K562 (cell line): ENCODE data around the gene SEC14L3. TPM values are rescaled to one million over a fixed set of nuclear protein-coding genes. Genes with fewer than 3 reads are reported as not detected.

Source experiments
- ARID1B ChIP-seq: fragments of 450-650 bp; IDR thresholded peaks from 2 replicates; pipeline ENCODE4 v1.6.1; 2016; ENCODE audit warnings: antibody characterized with exemption, mild to moderate bottlenecking, inconsistent platforms
- BHLHE40 ChIP-seq: IDR thresholded peaks from 2 replicates; pipeline ENCODE4 v1.6.1; 2011; ENCODE audit warnings: low read length, improper control_type of control experiment
- C11orf30 ChIP-seq: fragments of 450-650 bp; IDR thresholded peaks from 2 replicates; pipeline ENCODE4 v1.6.1; 2016; ENCODE audit warnings: low read depth, mild to moderate bottlenecking
- CBFA2T2 ChIP-seq: fragments of 450-650 bp; conservative IDR thresholded peaks from 2 replicates; pipeline ENCODE4 v1.6.1; 2017; ENCODE audit warnings: mild to moderate bottlenecking
- CBFA2T3 ChIP-seq: fragments of 450-650 bp; IDR thresholded peaks from 2 replicates; pipeline ENCODE4 v1.6.1; 2017
- CREM ChIP-seq: IDR thresholded peaks from 2 replicates; pipeline ENCODE4 v1.6.1; 2014; ENCODE audit warnings: antibody characterized with exemption, low read depth
- CXXC5 ChIP-seq: fragments of 250-450 bp; sonication (Bioruptor Pico); IDR thresholded peaks from 2 replicates; pipeline ENCODE4 v1.8.0; 2022; ENCODE audit warnings: inconsistent platforms, mild to moderate bottlenecking, moderate library complexity
- DPF2 ChIP-seq: fragments of 450-650 bp; IDR thresholded peaks from 2 replicates; pipeline ENCODE4 v1.6.1; 2016
- EP300 ChIP-seq: IDR thresholded peaks from 2 replicates; pipeline ENCODE4 v1.6.1; 2012; ENCODE audit warnings: low read length, improper control_type of control experiment
- EP400 ChIP-seq: fragments of 450-650 bp; IDR thresholded peaks from 2 replicates; pipeline ENCODE4 v1.6.1; 2017; ENCODE audit warnings: antibody characterized with exemption, mild to moderate bottlenecking, moderate library complexity
- HDAC2 ChIP-seq: fragments of 450-650 bp; IDR thresholded peaks from 2 replicates; pipeline ENCODE4 v1.6.1; 2016; ENCODE audit warnings: mild to moderate bottlenecking
- JUND ChIP-seq, 2 experiments: IDR thresholded peaks; 2 replicates in 1 of 2; 3 replicates in 1 of 2; pipeline ENCODE4 v1.6.1; 2011; ENCODE audit warnings: borderline replicate concordance in 2 of 2, low read depth in 2 of 2, low read length in 2 of 2, improper control_type of control experiment in 1 of 2, missing biosample characterization in 1 of 2, missing genetic modification characterization in 1 of 2, missing genetic modification reagents in 1 of 2
- L3MBTL2 ChIP-seq: fragments of 450-650 bp; IDR thresholded peaks from 2 replicates; pipeline ENCODE4 v1.6.1; 2016; ENCODE audit warnings: mild to moderate bottlenecking, moderate library complexity
- MEIS2 ChIP-seq: fragments of 450-650 bp; IDR thresholded peaks from 2 replicates; pipeline ENCODE4 v1.6.1; 2014; ENCODE audit warnings: mild to moderate bottlenecking; ENCODE audit not compliant: partially characterized antibody
- MNT ChIP-seq, 2 experiments: fragments of 450-650 bp; conservative IDR thresholded peaks; 2 replicates each; pipeline ENCODE4 v1.6.1; 2017; ENCODE audit warnings: mild to moderate bottlenecking in 2 of 2, moderate library complexity in 2 of 2
- MTA2 ChIP-seq: fragments of 450-650 bp; IDR thresholded peaks from 2 replicates; pipeline ENCODE4 v1.6.1; 2016; ENCODE audit warnings: low read depth
- NCOR1 ChIP-seq: fragments of 450-650 bp; IDR thresholded peaks from 2 replicates; pipeline ENCODE4 v1.6.1; 2016; ENCODE audit warnings: mild to moderate bottlenecking, moderate library complexity
- NR2C1 ChIP-seq, 2 experiments: fragments of 450-650 bp; IDR thresholded peaks; 2 replicates each; pipeline ENCODE4 v1.6.1; 2017; ENCODE audit warnings: mild to moderate bottlenecking in 2 of 2, antibody characterized with exemption in 1 of 2, inconsistent platforms in 1 of 2, missing compliant biosample characterization in 1 of 2, missing genetic modification characterization in 1 of 2
- NR4A1 ChIP-seq, 2 experiments: fragments of 250-450 bp in 1 of 2; fragments of 450-650 bp in 1 of 2; sonication (Bioruptor Pico) in 1 of 2; IDR thresholded peaks; 2 replicates each; pipeline versions ENCODE4 v1.4.0 to v1.6.1; 2016 to 2020; ENCODE audit warnings: mild to moderate bottlenecking in 2 of 2, missing compliant biosample characterization in 1 of 2, missing genetic modification characterization in 1 of 2, moderate library complexity in 1 of 2
- SIN3B ChIP-seq: fragments of 450-650 bp; IDR thresholded peaks from 2 replicates; pipeline ENCODE4 v1.6.1; 2017; ENCODE audit warnings: low read depth, mild to moderate bottlenecking, moderate library complexity
- SOX6 ChIP-seq: fragments of 450-650 bp; IDR thresholded peaks from 2 replicates; pipeline ENCODE4 v1.6.1; 2014; ENCODE audit warnings: mild to moderate bottlenecking
- TAL1 ChIP-seq: fragments of 450-650 bp; IDR thresholded peaks from 2 replicates; pipeline ENCODE4 v1.6.1; 2016; ENCODE audit warnings: mild to moderate bottlenecking
- TCF3 ChIP-seq: sonication (generic); formaldehyde crosslinking; IDR thresholded peaks from 2 replicates; pipeline ENCODE4 v1.4.0; 2020; ENCODE audit warnings: mild to moderate bottlenecking, missing genetic modification reagents
- YY1 ChIP-seq, 3 experiments: IDR thresholded peaks; 2 replicates each; pipeline ENCODE4 v1.6.1; 2011; ENCODE audit warnings: low read length in 2 of 3, mild to moderate bottlenecking in 2 of 3, moderate library complexity in 2 of 3, borderline replicate concordance in 1 of 3, control low read depth in 1 of 3, low read depth in 1 of 3; ENCODE audit not compliant: insufficient read depth in 3 of 3, insufficient replicate concordance in 2 of 3, control insufficient read depth in 1 of 3, insufficient read length in 1 of 3; ENCODE audit errors: extremely low read depth in 1 of 3
- ZNF316 ChIP-seq: fragments of 450-650 bp; IDR thresholded peaks from 2 replicates; pipeline ENCODE4 v1.6.1; 2016
- ZNF444 ChIP-seq: fragments of 250-450 bp; sonication (Bioruptor Pico); IDR thresholded peaks from 2 replicates; pipeline ENCODE4 v1.4.0; 2020; ENCODE audit warnings: mild to moderate bottlenecking, moderate library complexity
- ZNF766 ChIP-seq: fragments of 200-800 bp; sonication (Bioruptor generic); conservative IDR thresholded peaks from 2 replicates; pipeline ENCODE4 v1.6.1; 2016; ENCODE audit warnings: missing genetic modification characterization, missing compliant biosample characterization
- polyA plus RNA-seq, 8 experiments: library from polyadenylated mRNA; depleted of rRNA in 4 of 8; stranded (reverse) in 5 of 8; unstranded in 3 of 8; fragments of >200 nt; fragmentation: Nextera tagmentation in 2 of 8; fragmentation: Illumina TruSeq in 1 of 8; extraction: Ambion mirVana in 2 of 8; extraction: Trizol in 1 of 8; gene quantifications; 2 replicates each; pipeline versions ENCODE4 v1.2.1 to v1.2.3, GENCODE V29; 2011 to 2014; ENCODE audit warnings: inconsistent platforms in 1 of 8, missing spikeins in 1 of 8
- total RNA-seq, 7 experiments: library from RNA; depleted of rRNA in 6 of 7; stranded (reverse); fragments of >200 nt in 6 of 7; fragmentation: Illumina TruSeq in 2 of 7; extraction: Trizol in 2 of 7; gene quantifications; 2 replicates each; pipeline versions ENCODE4 v1.2.1 to v1.2.3, GENCODE V29; 2011 to 2021; ENCODE audit warnings: low replicate concordance in 1 of 7
- TF ChIP-seq, protein P1 (sequence below): fragments of 450-650 bp; IDR thresholded peaks from 2 replicates; pipeline ENCODE4 v1.6.1; 2016; ENCODE audit warnings: borderline replicate concordance

Gene SEC14L3
- total and polyA plus RNA-seq, 9 of the 15 experiments (the other 6 are each of a cell fraction or from before 2014, with no cell fraction given): not detected

- peak; percentile 28 for TF ChIP-seq C11orf30
- TF ChIP-seq ZNF444 (CRISPR knock-in tag): no peak
- TF ChIP-seq DPF2: peak; percentile 85
- peak; percentile 21; the same call in 1 of the 2 replicates for TF ChIP-seq CREM
- TF ChIP-seq SOX6: 0 out of 2 replicates have a peak, but pooled peaks have one; percentile 17
- TF ChIP-seq SIN3B: no peak
- TF ChIP-seq TAL1: peak; percentile 81
- peak; percentile 64; the same call in 1 of the 2 replicates for TF ChIP-seq MTA2
- peak; percentile 86 for TF ChIP-seq CBFA2T3
- peak; percentile 66 for TF ChIP-seq EP300
- peak; percentile 41; the same call in 1 of the 2 replicates for TF ChIP-seq ZNF316
- peak; percentile 72 for TF ChIP-seq NCOR1
- no peak for TF ChIP-seq NR4A1 (CRISPR knock-in tag; IDR thresholded peaks at IDR 0.05)
- TF ChIP-seq NR4A1 (tag; IDR thresholded peaks at IDR 0.05): 0 out of 2 replicates have a peak, but pooled peaks have one; percentile 44
- TF ChIP-seq EP400: 0 out of 2 replicates have a peak, but pooled peaks have one; percentile 21
- peak; percentile 57; the same call in 1 of the 2 replicates for TF ChIP-seq ZNF766 (CRISPR knock-in tag)
- TF ChIP-seq YY1 (IDR thresholded peaks at IDR 0.05; ENCODE audit: borderline replicate concordance in 1 of 3, control insufficient read depth in 1 of 3, extremely low read depth in 1 of 3, insufficient read depth in 3 of 3, insufficient read length in 1 of 3, insufficient replicate concordance in 2 of 3, low read depth in 1 of 3, low read length in 2 of 3): peak in 1 of 3 experiments; percentile 85
- peak; percentile 87 for TF ChIP-seq ARID1B
- TF ChIP-seq BHLHE40: peak; percentile 78
- peak; percentile 79 for TF ChIP-seq MEIS2
- TF ChIP-seq TCF3 (CRISPR knock-in tag): peak; percentile 84
- 0 out of 4 replicates have a peak, but pooled peaks of 1 of the 2 experiments have one; percentile 28 for TF ChIP-seq MNT (conservative IDR thresholded peaks at IDR 0.05)
- TF ChIP-seq, protein P1, sequence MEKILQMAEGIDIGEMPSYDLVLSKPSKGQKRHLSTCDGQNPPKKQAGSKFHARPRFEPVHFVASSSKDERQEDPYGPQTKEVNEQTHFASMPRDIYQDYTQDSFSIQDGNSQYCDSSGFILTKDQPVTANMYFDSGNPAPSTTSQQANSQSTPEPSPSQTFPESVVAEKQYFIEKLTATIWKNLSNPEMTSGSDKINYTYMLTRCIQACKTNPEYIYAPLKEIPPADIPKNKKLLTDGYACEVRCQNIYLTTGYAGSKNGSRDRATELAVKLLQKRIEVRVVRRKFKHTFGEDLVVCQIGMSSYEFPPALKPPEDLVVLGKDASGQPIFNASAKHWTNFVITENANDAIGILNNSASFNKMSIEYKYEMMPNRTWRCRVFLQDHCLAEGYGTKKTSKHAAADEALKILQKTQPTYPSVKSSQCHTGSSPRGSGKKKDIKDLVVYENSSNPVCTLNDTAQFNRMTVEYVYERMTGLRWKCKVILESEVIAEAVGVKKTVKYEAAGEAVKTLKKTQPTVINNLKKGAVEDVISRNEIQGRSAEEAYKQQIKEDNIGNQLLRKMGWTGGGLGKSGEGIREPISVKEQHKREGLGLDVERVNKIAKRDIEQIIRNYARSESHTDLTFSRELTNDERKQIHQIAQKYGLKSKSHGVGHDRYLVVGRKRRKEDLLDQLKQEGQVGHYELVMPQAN: no peak
- TF ChIP-seq JUND (IDR thresholded peaks at IDR 0.05; ENCODE audit: borderline replicate concordance, low read depth, low read length): no peak
- no peak; the same call in 2 of the 3 replicates for TF ChIP-seq JUND (tag; IDR thresholded peaks at IDR 0.05; ENCODE audit: borderline replicate concordance, low read depth, low read length)
- TF ChIP-seq HDAC2: no peak
- peak; percentile 38; the same call in 1 of the 2 replicates for TF ChIP-seq L3MBTL2
- TF ChIP-seq NR2C1 (IDR thresholded peaks at IDR 0.05): 0 out of 2 replicates have a peak, but pooled peaks have one; percentile 32
- no peak for TF ChIP-seq NR2C1 (tag; IDR thresholded peaks at IDR 0.05)
- TF ChIP-seq CXXC5: peak; percentile 80
- peak; percentile 68 for TF ChIP-seq CBFA2T2
Measured at GRCh38 chr22:30506507-30506968, 34.7 kb upstream of the SEC14L3 start (continued).
